Brain microvascular endothelial cell (primary cell): ENCODE measurements around the gene TRIML1.

Source experiments
- DNase-seq: peaks from one replicate; pipeline ENCODE4 v3.0.0-alpha.2; 2020
- H3K27ac ChIP-seq: fragments of 250-450 bp; sonication (Bioruptor Pico); 2 replicates; pipeline ENCODE4 v1.5.1; 2020; ENCODE audit warnings: mild to moderate bottlenecking, moderate library complexity
- H3K27me3 ChIP-seq: fragments of 250-450 bp; sonication (Bioruptor Pico); replicated peaks from 2 replicates; pipeline ENCODE4 v1.5.1; 2020; ENCODE audit warnings: mild to moderate bottlenecking
- H3K36me3 ChIP-seq: fragments of 250-450 bp; sonication (Bioruptor Pico); replicated peaks from 2 replicates; pipeline ENCODE4 v1.5.1; 2020; ENCODE audit warnings: mild to moderate bottlenecking
- H3K4me3 ChIP-seq: 2 replicates; pipeline ENCODE4 v1.5.1; 2011; ENCODE audit warnings: low read depth, mild to moderate bottlenecking, control low read depth, low read length, moderate library complexity
- in situ Hi-C: cut with HindIII; loops from 2 replicates; pipeline ENCODE4 v1.10.0; 2017; ENCODE audit warnings: low sequenced_read_pairs, low pct_ligation_motif_present
- TF ChIP-seq, protein P1 (sequence below): IDR thresholded peaks from 2 replicates; pipeline ENCODE4 v1.5.1; 2011; ENCODE audit warnings: low read depth, mild to moderate bottlenecking, moderate library complexity, low read length, control low read depth, inconsistent platforms; ENCODE audit errors: missing control alignments

Gene TRIML1

DNA sequence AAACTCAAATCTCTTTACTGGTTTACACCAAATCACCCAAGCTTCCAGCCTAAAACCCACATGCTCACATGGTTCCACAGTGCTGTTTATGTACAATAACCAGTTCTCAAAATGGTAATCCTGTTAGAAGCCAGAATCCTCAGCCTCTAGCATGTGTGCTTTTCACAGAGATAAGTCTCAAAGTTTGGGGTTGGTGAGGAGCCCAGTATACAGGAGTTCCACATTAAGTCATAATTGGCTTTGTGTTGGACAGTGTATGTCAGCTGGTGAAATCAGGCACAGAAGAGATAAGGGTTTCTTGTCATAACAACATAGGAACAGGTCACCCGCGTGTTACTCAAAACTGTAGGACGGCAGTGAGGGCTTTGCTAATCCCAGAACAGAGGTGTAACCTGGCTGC lies at the start of gene TRIML1:
TSS of gene TRIML1 (plus strand) at position 301 of the 400 bp plus-strand sequence. CDS start 118 bp downstream, outside the sequence.
- DNase-seq = no peak
- in situ Hi-C loops = no loop called here
- Histone ChIP-seq H3K27me3 (no peaks in the 10 kb centered on the region), H3K36me3 (no peaks in the 10 kb centered on the region), H3K4me3 (no peak within 1 kb of the TSS), H3K27ac (no peak within 1 kb of the TSS)
- TF ChIP-seq, protein P1, sequence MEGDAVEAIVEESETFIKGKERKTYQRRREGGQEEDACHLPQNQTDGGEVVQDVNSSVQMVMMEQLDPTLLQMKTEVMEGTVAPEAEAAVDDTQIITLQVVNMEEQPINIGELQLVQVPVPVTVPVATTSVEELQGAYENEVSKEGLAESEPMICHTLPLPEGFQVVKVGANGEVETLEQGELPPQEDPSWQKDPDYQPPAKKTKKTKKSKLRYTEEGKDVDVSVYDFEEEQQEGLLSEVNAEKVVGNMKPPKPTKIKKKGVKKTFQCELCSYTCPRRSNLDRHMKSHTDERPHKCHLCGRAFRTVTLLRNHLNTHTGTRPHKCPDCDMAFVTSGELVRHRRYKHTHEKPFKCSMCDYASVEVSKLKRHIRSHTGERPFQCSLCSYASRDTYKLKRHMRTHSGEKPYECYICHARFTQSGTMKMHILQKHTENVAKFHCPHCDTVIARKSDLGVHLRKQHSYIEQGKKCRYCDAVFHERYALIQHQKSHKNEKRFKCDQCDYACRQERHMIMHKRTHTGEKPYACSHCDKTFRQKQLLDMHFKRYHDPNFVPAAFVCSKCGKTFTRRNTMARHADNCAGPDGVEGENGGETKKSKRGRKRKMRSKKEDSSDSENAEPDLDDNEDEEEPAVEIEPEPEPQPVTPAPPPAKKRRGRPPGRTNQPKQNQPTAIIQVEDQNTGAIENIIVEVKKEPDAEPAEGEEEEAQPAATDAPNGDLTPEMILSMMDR = no peak

DNA sequence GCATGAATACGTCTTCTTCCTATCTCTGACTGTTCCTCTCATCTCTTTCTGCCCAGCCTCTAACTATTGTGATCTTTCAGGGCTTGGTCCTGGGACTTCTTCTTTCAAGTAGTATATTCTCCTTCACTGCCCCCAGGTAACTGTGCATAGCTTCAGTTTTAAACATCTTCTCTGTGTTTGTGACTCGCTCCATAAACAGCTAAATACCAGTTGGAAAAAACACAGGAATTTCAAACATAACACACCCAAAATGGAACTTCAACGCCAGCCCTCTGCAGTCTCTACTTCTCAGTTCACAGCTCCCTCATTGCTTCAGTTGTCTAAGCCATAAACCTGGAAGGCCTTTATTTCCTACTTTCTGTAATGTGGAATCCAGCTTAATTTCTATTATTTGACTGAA lies 46.4 kb upstream of the TRIML1 start:
- in situ Hi-C loops = no loop called here
- H3K36me3 ChIP-seq = no peaks in the 10 kb centered on the region
- H3K27me3 ChIP-seq = no peaks in the 10 kb centered on the region
- TF ChIP-seq, protein P1 = no peak
- no peak overlapping the region for H3K27ac ChIP-seq
- DNase-seq = no peak
- H3K4me3 ChIP-seq = no peak overlapping the region

DNA sequence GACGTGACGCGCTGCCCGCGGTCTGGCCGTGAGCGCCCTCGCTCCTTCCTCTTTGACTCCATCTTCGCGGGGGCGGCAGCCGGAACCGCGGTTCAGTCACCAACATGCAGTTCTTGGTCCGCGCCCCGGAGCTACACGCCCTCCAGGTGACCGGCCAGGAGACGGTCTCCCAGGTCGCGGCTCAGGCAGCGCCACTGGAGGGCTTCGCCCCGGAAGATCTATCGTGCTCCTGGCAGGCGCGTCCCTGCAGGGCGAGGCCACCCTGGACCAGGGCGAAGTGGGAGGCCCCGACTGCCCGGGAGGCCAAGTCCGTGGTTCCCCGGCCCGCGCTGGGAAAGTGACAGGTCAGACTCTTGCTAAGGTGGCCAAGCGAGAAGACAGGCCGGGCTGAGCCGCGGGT lies 32.8 kb upstream of the TRIML1 start:
- in situ Hi-C loops = no loop called here
- Histone ChIP-seq H3K27me3 (no peaks in the 10 kb centered on the region), H3K4me3 (no peak overlapping the region), H3K36me3 (no peaks in the 10 kb centered on the region), H3K27ac (no peak overlapping the region)
- DNase-seq = no peak
- TF ChIP-seq, protein P1 = no peak

DNA sequence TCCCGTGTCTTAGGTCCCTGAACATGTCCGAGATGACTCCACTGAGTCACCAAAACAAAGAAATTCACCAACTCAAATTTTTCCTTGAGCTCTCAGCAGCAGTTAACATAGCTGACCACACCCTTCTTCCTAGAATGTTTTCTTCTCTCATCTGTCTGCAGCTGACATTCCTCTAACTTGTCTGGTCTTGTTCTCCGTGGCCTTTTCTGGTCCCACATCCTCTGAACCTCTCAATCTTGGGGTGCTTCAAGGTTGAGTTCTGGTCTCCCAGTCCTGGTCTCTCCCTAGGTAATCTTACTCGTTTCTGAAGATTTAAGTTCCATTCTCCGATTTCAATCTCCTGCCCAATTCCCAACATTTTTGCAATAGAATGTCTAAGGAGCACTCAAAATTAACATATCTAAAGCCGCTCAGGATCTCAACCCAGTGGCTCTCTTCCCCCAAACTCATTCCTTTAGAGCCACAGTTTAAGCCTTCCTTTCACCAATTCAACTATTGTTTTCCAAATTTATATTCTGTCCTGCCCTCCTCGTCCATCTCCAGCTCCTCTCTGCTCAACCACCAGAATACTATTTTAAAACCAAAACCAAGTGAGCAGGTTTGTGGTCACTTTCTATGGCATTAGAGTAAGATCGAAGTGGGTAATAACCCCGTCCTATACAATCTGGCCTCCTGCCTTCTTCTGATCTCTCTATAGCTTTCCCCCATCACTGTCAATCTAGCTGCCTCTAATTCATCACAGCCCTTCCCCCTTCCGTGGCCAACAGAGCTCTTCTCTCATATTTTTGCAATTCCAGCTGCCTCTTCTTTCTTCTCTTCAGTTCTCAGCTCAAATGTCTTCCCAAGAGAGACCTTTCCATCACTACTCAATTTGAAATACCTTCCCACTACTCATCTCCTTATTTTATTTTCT lies 31.1 kb upstream of the TRIML1 start:
- DNase-seq = peak; percentile 38
- in situ Hi-C loops = no loop called here
- TF ChIP-seq, protein P1 = no peak
- H3K27me3 ChIP-seq = no peaks in the 10 kb centered on the region
- H3K4me3 ChIP-seq = no peak overlapping the region
- no peaks in the 10 kb centered on the region for H3K36me3 ChIP-seq
- H3K27ac ChIP-seq = no peak overlapping the region

- Histone ChIP-seq H3K36me3 (no peaks in the 10 kb centered on the region), H3K27ac (no peak within 1 kb of the TSS), H3K4me3 (no peak within 1 kb of the TSS), H3K27me3 (no peaks in the 10 kb centered on the region)
- no peak for DNase-seq
- in situ Hi-C loops = no loop called here
- TF ChIP-seq, protein P1 = no peak
Observed at GRCh38 chr4:188109157-188109755, 30.0 kb upstream of the TRIML1 start, which contains the start of gene TRIML2. TRIML2 (minus strand) TSS chr4:188109603; CDS start chr4:188105368, 4,235 bp downstream.
